Glutamatergic neuron (in vitro differentiated cells): ENCODE data around the gene MUC22. TPM values are rescaled to one million over a fixed set of nuclear protein-coding genes. Genes with fewer than 3 reads are reported as not detected.
A peak's percentile ranks its signal among the peaks of the same experiment; 100 is the strongest.
"Not testable (repeated sequence)": the region's sequence is repeated elsewhere in the genome, so short reads cannot be mapped to it uniquely, and the experiment has no call there.

Source experiments
- DNase-seq: peaks from one replicate; pipeline ENCODE4 v3.0.0; 2022
- H3K27ac Mint-ChIP-seq: one replicate; pipeline ENCODE4 v1.8.0; 2020; ENCODE audit warnings: mild to moderate bottlenecking, mixed read lengths, inconsistent platforms; ENCODE audit not compliant: unreplicated experiment
- H3K27me3 Mint-ChIP-seq: one replicate; pipeline ENCODE4 v1.8.0; 2020; ENCODE audit warnings: mild to moderate bottlenecking, moderate library complexity, mixed read lengths, inconsistent platforms; ENCODE audit not compliant: unreplicated experiment
- H3K36me3 Mint-ChIP-seq: one replicate; pipeline ENCODE4 v1.8.0; 2020; ENCODE audit warnings: mild to moderate bottlenecking, mixed read lengths, inconsistent platforms; ENCODE audit not compliant: unreplicated experiment
- H3K4me1 Mint-ChIP-seq: one replicate; pipeline ENCODE4 v1.8.0; 2020; ENCODE audit warnings: mild to moderate bottlenecking, low read depth, mixed read lengths, inconsistent platforms; ENCODE audit not compliant: unreplicated experiment
- H3K4me3 Mint-ChIP-seq: one replicate; pipeline ENCODE4 v1.8.0; 2020; ENCODE audit warnings: mild to moderate bottlenecking, mixed read lengths, inconsistent platforms; ENCODE audit not compliant: unreplicated experiment
- H3K9me3 Mint-ChIP-seq: one replicate; pipeline ENCODE4 v1.8.0; 2020; ENCODE audit warnings: mild to moderate bottlenecking, moderate library complexity, mixed read lengths, inconsistent platforms; ENCODE audit not compliant: unreplicated experiment
- total RNA-seq: library from RNA; stranded (reverse); fragmentation: NEBNext Ultra II Directional; extraction: Animal tissue kit (Norgen Biotek cat#: 25700); gene quantifications from one replicate; pipeline ENCODE4 v1.2.1, GENCODE V29; 2021; ENCODE audit not compliant: unreplicated experiment
- TF ChIP-seq, protein P1 (sequence below): fragments of 200-600 bp; sonication (generic); IDR thresholded peaks from one replicate; pipeline ENCODE4 v1.5.0; 2021; ENCODE audit not compliant: partially characterized antibody, unreplicated experiment

The MUC22 gene
- total RNA-seq, 1 donor from 2014 or later = not detected

DNA sequence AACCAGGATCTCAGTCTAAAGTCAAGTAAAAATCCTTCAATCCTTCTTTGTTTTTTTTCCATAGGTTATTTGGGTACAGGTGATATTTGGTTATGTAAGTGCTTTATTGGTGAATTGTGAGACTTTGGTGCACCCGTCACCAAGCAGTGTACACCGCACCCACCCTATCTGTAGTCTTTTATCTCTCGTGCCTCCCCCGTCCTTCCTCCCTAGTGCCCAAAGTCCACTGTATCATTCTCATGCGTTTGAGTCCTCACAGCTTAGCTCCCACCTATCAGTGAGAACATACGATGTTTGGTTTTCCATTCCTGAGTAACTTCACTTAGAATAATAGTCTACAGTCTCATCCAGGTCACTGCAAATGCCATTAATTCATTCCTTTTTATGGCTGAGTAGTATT, 879 bp downstream of the MUC22 start:
- no peak overlapping the region for H3K4me3 Mint-ChIP-seq

DNA sequence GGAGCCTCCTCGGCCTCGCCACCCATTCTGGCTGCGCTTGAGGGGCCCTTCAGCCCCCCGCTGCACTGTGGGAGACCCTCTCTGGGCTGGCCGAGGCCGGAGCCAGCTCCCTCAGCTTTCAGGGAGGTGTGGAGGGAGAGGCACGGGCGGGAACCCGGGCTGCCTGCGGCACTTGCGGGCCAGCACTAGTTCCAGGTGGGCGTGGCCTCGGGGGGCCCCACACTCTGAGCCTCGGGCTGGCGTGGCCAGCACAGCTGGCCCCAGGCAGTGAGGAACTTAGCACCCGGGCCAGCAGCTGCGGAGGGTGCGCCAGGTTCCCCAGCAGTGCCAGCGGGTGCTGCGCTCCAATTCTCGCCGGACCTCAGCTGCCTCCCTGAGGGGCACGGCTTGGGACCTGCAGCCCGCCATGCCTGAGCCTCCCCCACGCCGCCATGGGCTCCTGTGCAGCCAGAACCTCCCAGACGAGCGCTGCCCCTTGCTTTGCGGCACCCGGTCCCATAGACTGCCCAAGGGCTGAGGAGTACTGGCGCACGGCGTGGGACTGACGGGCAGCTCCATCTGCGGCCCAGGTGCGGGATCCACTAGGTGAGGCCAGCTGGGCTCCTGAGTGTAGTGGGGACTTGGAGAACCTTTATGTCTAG, 6.5 kb downstream of the MUC22 start:
- Mint-ChIP-seq H3K36me3 (peaks cover 17% of the 10 kb centered on the region), H3K27ac (no peak overlapping the region), H3K4me1 (no peaks in the 10 kb centered on the region), H3K9me3 (peaks cover 6% of the 10 kb centered on the region), H3K4me3 (no peak overlapping the region), H3K27me3 (peaks cover 3% of the 10 kb centered on the region)
- TF ChIP-seq, protein P1, sequence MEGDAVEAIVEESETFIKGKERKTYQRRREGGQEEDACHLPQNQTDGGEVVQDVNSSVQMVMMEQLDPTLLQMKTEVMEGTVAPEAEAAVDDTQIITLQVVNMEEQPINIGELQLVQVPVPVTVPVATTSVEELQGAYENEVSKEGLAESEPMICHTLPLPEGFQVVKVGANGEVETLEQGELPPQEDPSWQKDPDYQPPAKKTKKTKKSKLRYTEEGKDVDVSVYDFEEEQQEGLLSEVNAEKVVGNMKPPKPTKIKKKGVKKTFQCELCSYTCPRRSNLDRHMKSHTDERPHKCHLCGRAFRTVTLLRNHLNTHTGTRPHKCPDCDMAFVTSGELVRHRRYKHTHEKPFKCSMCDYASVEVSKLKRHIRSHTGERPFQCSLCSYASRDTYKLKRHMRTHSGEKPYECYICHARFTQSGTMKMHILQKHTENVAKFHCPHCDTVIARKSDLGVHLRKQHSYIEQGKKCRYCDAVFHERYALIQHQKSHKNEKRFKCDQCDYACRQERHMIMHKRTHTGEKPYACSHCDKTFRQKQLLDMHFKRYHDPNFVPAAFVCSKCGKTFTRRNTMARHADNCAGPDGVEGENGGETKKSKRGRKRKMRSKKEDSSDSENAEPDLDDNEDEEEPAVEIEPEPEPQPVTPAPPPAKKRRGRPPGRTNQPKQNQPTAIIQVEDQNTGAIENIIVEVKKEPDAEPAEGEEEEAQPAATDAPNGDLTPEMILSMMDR = no peak
- DNase-seq = no peak

More for the DNA sequence above, 879 bp downstream of the MUC22 start:
- TF ChIP-seq, protein P1 = no peak
- H3K9me3 Mint-ChIP-seq = peaks cover under 1% of the 10 kb centered on the region
- no peak overlapping the region for H3K27ac Mint-ChIP-seq
- peaks cover 3% of the 10 kb centered on the region for H3K27me3 Mint-ChIP-seq
- no peak for DNase-seq
- H3K36me3 Mint-ChIP-seq = peaks cover 17% of the 10 kb centered on the region
- no peaks in the 10 kb centered on the region for H3K4me1 Mint-ChIP-seq

DNA sequence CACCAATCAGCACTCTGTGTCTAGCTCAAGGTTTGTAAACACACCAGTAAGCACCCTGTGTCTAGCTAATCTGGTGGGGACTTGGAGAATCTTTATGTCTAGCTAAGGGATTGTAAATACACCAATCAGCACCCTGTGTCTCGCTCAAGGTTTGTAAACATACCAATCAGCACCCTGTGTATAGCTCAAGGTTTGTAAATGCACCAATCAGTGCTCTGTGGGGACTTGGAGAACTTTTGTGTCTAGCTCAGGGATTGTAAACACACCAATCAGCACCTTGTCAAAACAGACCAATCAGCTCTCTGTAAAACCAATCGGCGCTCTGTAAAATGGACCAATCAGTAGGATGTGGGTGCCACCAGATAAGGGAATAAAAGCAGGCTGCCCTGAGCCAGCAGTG, 7.2 kb downstream of the MUC22 start:
- H3K27me3 Mint-ChIP-seq, H3K4me3 Mint-ChIP-seq, DNase-seq, H3K4me1 Mint-ChIP-seq, H3K9me3 Mint-ChIP-seq, H3K27ac Mint-ChIP-seq: not testable (repeated sequence)
- peaks cover 14% of the 10 kb centered on the region for H3K36me3 Mint-ChIP-seq

DNA sequence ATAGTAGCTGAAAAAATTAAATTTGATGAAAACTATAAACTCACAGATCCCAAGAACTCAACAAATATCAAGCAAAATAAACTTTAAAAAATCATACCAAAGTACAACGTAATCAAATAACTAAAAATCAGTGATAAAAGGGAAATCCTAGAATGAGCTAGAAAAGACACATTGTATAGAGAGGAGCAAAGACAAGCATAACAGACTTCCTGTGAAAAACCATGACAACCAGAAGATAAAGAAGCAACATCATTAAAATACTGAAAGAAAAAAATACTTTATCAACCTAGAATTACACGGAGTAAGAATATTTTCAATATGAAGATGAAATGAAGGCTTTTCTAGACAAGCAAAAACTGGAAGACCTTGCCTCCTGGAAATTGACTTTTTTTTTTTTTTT, 9.8 kb downstream of the MUC22 start:
- Mint-ChIP-seq H3K4me3 (peak overlapping the region; percentile 3), H3K27ac (no peak overlapping the region)
- TF ChIP-seq, protein P1 = no peak

DNA sequence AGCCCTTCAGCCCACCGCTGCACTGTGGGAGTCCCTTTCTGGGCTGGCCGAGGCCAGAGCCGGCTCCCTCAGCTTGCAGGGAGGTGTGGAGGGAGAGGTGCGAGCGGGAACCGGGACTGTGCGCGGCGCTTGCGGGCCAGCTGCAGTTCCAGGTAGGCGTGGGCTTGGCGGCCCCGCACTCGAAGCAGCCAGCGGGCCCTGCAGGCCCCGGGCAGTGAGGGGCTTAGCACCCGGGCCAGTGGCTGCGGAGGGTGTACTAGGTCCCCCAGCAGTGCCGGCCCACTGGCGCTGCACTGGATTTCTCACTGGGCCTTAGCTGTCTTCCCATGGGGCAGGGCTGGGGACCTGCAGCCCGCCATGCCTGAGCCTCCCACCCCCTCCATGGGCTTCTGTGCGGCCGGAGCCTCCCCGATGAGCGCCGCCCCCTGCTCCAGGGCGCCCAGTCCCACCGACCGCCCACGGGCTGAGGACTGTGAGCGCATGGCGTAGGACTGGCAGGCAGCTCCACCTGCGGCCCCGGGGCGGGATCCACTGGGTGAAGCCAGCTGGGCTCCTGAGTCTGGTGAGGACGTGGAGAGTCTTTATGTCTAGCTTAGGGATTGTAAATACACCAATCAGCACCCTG, 10.5 kb downstream of the MUC22 start:
- DNase-seq, H3K9me3 Mint-ChIP-seq, H3K27ac Mint-ChIP-seq, H3K4me1 Mint-ChIP-seq, H3K4me3 Mint-ChIP-seq, H3K36me3 Mint-ChIP-seq, H3K27me3 Mint-ChIP-seq: not testable (repeated sequence)

More for the DNA sequence above, 9.8 kb downstream of the MUC22 start:
- H3K36me3 Mint-ChIP-seq = peaks cover 9% of the 10 kb centered on the region
- H3K9me3 Mint-ChIP-seq = peaks cover 6% of the 10 kb centered on the region
- no peaks in the 10 kb centered on the region for H3K4me1 Mint-ChIP-seq
- no peak for DNase-seq
- no peaks in the 10 kb centered on the region for H3K27me3 Mint-ChIP-seq

DNA sequence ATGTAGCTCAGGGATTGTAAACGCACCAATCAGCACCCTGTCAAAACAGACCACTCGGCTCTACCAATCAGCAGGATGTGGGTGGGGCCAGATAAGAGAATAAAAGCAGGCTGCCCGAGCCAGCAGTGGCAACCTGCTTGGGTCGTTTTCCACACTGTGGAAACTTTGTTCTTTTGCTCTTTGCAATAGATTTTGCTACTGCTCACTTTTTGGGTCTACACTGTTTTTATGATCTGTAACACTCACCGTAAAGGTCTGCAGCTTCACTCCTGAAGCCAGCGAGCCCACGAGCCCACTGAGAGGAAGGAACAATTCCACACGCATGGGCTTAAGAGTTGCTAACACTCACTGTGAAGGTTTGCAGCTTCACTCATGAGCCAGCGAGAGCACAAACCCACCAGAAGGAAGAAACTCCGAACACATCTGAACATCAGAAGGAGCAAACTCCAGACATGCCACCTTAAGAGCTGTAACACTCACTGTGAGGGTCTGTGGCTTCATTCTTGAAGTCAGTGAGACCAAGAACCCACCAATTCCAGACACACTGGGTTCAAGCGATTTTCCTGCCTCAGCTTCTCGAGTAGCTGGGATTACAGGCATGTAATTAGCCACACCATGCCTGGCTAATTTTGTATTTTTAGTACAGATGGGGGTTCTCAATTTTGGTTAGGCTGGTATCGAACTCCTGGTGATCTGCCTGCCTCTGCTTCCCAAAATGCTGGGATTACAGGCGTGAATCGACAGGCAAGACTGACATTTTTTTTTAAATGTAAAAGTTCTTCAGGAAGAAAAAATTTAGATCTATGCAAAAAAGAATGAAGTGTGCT, 11.6 kb downstream of the MUC22 start:
- not testable (repeated sequence) for H3K27ac Mint-ChIP-seq

More for the DNA sequence above, 11.6 kb downstream of the MUC22 start:
- not testable (repeated sequence) for H3K4me3 Mint-ChIP-seq, DNase-seq, H3K27me3 Mint-ChIP-seq, H3K9me3 Mint-ChIP-seq, H3K4me1 Mint-ChIP-seq, H3K36me3 Mint-ChIP-seq
